Measurements from ENCODE around the gene PCSK5.
A peak's percentile ranks its signal among the peaks of the same experiment; 100 is the strongest.

The PCSK5 gene

DNA sequence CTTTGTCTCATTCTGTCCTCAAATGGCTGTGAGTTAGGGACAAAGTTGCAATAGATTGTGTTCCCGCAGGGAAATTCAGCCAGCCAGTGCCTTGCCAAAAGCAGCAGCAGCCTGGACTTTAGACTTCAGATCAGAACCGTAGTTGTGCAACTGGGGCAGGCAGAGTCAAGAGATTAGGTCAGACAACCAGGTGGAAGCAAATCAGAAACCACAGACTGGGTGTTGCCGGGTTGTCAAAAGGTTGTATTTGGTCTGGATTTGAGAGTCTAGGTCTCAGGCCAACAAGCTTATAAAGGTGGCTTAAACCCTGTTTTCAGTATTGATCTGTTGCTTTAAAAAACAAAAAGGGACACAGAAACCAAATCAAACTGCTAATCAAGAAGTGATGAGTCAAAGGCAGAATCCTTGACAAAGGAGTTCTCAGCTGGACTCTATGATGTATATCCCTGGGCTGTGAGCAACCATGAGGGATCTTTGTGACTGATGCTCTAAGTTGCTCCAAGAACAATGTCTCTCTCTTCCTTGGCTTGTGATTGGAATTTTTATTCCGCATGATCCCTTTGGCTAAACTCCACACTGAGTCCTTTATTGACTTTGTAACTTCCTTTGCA lies 482.8 kb downstream of the PCSK5 start:
- no peak for DNase-seq
- TF ChIP-seq POLR2A (IDR thresholded peaks at IDR 0.05; ENCODE audit: low read length) (no peak), GATA1 (IDR thresholded peaks at IDR 0.05; ENCODE audit: low read depth, low read length) (no peak)

DNA sequence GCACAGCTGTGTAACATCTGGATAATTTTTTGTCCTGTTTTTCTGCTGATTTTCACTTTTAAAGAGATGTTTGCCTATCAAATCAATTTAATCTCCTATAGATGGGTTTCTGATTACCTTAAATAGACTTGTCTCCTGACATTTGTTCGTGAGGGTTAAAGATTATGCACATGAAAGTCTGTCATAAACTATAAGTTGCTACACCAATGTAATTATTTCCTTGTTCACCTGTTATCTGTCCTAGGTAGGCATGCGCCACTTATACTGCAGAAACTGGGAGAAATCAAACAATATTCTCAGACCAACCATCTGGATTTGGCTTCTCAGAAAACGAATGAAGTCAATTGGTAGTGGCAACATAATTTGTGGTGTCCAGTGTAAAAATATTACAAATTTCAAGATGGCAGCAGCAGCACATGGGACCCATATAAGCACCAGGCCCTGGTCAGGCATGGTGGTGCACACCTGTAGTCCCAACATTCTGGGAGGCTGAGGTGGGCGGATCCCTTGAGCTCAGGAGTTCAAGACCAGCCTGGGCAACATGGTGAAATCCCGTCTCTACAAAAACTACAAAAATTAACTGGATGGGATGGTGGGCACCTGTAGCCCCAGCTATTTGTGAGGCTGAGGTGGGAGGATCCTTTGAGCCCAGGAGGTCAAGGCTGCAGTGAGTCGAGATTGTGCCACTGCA lies 483.5 kb downstream of the PCSK5 start:
- TF ChIP-seq GATA1 (IDR thresholded peaks at IDR 0.05; ENCODE audit: low read depth, low read length) (no peak), POLR2A (IDR thresholded peaks at IDR 0.05; ENCODE audit: low read length) (no peak)
- DNase-seq = no peak

DNA sequence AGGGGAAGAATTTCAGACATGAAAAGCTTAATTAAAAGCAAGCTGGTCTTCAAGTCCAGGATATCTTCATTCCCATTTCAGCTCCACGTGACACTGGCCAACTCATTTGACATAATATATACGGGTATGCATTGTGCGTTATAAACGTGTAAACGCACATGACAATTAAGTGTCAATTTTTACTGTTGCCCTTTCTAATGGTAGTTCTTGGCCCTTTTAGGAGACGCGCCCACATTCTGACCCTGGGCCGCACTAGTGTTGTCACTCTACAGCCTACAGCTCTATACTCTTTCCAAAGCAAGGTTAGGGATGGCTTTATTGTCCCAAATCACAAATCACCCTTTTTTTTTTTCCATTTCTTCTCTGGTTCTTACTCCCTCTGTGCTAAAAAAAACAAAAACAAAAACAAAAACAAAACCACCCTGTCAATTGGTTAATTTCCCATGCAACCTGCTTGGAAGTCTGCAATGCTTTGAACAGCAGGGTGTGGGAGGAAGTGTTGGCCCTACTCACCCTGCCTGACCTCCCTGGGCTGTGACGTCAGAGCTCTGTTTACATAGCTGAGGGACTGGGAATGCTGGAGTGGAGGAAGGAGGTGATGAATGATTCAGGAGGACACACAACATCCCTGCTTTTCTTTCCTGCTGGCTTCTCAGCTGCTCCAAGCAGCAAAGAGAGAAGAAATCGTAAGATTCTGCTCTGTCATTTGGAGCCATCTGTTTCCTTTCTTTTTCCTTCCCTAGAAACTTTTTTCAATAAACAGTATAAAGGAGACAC lies 484.5 kb downstream of the PCSK5 start:
- DNase-seq = peak in 1 of 2 experiments; percentile 6
- TF ChIP-seq POLR2A (IDR thresholded peaks at IDR 0.05; ENCODE audit: low read length) = no peak
- TF ChIP-seq GATA1 (IDR thresholded peaks at IDR 0.05; ENCODE audit: low read depth, low read length) = no peak

DNA sequence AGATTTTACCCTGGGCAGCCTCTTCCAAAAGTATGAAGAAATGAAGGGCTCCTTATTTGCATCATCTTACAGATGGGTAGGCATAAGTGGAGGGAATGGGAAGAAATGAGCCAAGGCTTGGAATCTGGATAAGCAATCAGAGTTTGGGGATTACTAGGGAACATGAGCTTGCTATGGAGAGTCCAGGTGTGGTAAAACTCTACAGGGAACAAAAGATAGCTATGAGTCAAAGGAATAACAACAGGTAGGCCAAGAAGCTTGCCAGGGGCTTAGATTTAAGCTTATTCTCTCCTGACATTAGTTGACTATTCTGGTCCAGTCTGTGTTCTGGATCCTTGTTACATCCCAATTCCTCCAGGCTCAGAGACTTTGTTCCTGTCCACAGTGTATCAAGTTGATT lies 487.3 kb downstream of the PCSK5 start:
- TF ChIP-seq POLR2A (IDR thresholded peaks at IDR 0.05; ENCODE audit: low read length) = no peak
- TF ChIP-seq GATA1 (IDR thresholded peaks at IDR 0.05; ENCODE audit: low read depth, low read length) = no peak
- DNase-seq = no peak

GRCh38 chr9:76378367-76379073 lies 488.0 kb downstream of the PCSK5 start:
- DNase-seq = no peak
- TF ChIP-seq POLR2A (IDR thresholded peaks at IDR 0.05; ENCODE audit: low read length) = no peak

DNA sequence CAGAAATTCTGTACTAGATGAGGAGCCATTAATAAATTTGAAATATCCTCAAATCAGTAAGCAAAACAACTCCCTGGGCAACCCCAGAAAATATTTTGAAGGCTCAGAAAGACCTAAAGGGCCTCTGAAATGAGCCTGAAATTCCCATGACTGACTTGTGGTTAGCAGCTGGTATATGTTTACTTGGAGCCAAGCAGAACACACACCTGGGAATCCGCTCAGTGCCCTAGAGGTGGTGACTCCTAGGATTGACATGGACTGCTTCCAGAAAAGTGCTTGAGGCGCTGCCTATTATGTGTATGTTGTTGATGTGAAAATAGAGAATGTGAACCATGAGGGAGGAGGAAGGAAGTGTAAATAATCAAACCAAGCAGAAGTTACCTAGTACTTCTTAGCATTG lies 489.0 kb downstream of the PCSK5 start:
- no peak for DNase-seq
- no peak for TF ChIP-seq GATA1 (IDR thresholded peaks at IDR 0.05; ENCODE audit: low read depth, low read length)
- TF ChIP-seq POLR2A (IDR thresholded peaks at IDR 0.05; ENCODE audit: low read length) = no peak

GRCh38 chr9:76390656-76391055 lies 500.2 kb downstream of the PCSK5 start:
- DNase-seq = no peak
- TF ChIP-seq GATA1 (IDR thresholded peaks at IDR 0.05; ENCODE audit: low read depth, low read length) (no peak), POLR2A (IDR thresholded peaks at IDR 0.05; ENCODE audit: low read length) (no peak)

DNA sequence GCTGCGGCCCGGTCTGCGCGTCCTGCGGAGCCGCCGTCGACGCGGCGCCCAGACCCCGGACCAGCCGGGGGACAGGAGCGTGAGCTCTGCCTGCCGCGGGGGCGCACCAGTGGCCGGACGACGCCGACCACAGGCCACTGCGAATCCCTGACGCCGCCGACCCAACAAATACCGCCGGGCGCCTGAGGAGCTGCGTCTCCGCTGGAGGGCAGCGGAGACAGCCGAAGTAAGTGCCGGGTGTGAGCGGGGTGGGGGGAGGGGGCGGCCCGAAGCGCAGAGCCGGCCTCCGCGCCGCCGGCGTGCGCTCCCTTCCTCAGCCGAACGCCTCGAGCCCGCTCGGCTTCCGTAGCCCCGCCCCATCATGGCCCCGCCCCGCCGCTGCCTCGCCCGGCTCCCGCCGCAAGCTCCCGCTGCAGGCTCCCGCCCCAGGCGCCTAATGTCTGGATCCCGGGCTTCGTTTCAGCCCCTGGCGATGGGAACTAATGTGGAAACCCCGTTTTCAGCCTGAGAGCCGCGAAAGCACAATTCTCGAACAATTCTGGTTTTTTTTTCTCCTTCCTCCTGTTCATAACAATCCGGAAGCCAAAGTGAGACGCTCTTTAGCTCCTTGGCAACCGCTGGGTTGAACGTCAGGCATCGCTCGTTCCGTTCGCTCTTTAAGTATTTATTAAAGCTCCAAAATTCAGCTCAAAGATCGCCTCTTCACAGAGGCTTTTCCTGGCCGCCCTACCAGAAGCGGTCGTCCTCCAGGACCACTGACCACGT lies 503.9 kb downstream of the PCSK5 start, which contains the start of gene RFK:
Gene RFK (minus strand): TSS at position 232 of the 765 bp plus-strand sequence. CDS start 255 bp downstream, outside the sequence.
- TF ChIP-seq POLR2A (IDR thresholded peaks at IDR 0.05; ENCODE audit: low read length) (peak; percentile 91), GATA1 (IDR thresholded peaks at IDR 0.05; ENCODE audit: low read depth, low read length) (no peak)
- DNase-seq = peak; percentile 96 to 97

DNA sequence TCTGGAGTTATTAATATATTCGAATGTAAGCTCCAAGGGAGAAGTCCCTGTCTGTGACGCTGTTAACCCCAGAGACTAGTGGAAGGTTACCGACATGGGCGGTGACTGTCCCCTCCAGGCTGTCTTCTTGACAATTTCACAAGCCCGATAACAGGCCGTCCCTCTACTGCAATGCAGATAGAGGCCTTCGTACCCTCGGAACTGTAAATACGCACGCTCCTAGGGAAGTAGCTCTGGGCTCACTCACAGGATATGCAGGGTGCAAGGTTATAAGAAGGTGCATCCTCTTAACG lies 504.4 kb downstream of the PCSK5 start:
- TF ChIP-seq POLR2A (IDR thresholded peaks at IDR 0.05; ENCODE audit: low read length) (peak; percentile 81), GATA1 (IDR thresholded peaks at IDR 0.05; ENCODE audit: low read depth, low read length) (no peak)
- DNase-seq = peak; percentile 93 to 95

- DNase-seq = peak; percentile 40 to 44
- TF ChIP-seq POLR2A (IDR thresholded peaks at IDR 0.05; ENCODE audit: low read length) (no peak), GATA1 (IDR thresholded peaks at IDR 0.05; ENCODE audit: low read depth, low read length) (no peak)
Measured at GRCh38 chr9:76395381-76395780, 504.9 kb downstream of the PCSK5 start.

DNA sequence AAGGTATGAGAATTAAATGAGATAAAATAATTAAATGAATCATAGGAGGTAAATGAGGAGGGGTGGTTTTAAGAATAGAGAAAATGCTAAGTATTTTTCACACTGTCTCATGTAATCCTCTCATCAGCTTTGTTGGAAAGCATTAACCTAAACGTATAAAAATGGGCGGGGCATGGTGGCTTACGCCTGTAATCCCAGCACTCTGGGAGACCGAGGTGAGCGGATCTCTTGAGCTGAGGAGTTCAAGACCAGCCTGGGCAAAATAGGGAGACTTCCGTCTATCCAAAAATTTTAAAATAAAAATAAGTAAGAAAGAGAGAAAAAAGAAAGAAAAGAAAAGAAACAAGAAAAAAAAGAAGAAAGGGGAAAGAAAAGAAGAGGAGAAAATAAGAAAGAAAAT lies 505.7 kb downstream of the PCSK5 start:
- no peak for TF ChIP-seq POLR2A (IDR thresholded peaks at IDR 0.05; ENCODE audit: low read length)
- TF ChIP-seq GATA1 (IDR thresholded peaks at IDR 0.05; ENCODE audit: low read depth, low read length) = no peak
- DNase-seq = no peak

GRCh38 chr9:76396597-76396996 lies 506.1 kb downstream of the PCSK5 start:
- DNase-seq = no peak
- TF ChIP-seq GATA1 (IDR thresholded peaks at IDR 0.05; ENCODE audit: low read depth, low read length) (no peak), POLR2A (IDR thresholded peaks at IDR 0.05; ENCODE audit: low read length) (no peak)

GRCh38 chr9:76399856-76400255 lies 509.4 kb downstream of the PCSK5 start:
- no peak for TF ChIP-seq GATA1 (IDR thresholded peaks at IDR 0.05; ENCODE audit: low read depth, low read length)
- TF ChIP-seq POLR2A (IDR thresholded peaks at IDR 0.05; ENCODE audit: low read length) = no peak
- DNase-seq = no peak
